H1 (cell line): ENCODE measurements around the gene FERMT2. TPM values are rescaled to one million over a fixed set of nuclear protein-coding genes. Genes with fewer than 3 reads are reported as not detected.

Source experiments
- ATF2 ChIP-seq: IDR thresholded peaks from 2 replicates; pipeline ENCODE4 v1.6.1; 2012; ENCODE audit warnings: low read length, inconsistent platforms
- BRCA1 ChIP-seq: IDR thresholded peaks from 2 replicates; pipeline ENCODE4 v1.6.1; 2012; ENCODE audit warnings: low read depth, low read length, improper control_type of control experiment
- CTBP2 ChIP-seq: IDR thresholded peaks from 2 replicates; pipeline ENCODE4 v1.7.0; 2011; ENCODE audit warnings: borderline replicate concordance, mild to moderate bottlenecking, moderate library complexity, mixed read lengths, low read length; ENCODE audit not compliant: insufficient read depth, insufficient read length
- EGR1 ChIP-seq: IDR thresholded peaks from 2 replicates; pipeline ENCODE4 v1.6.1; 2011; ENCODE audit warnings: low read depth, low read length, borderline replicate concordance
- EZH2 ChIP-seq: fragments of 200-600 bp; sonication (generic); IDR thresholded peaks from 2 replicates; pipeline ENCODE4 v1.7.1; 2012; ENCODE audit warnings: low read depth, mild to moderate bottlenecking, moderate library complexity, low read length, inconsistent platforms; ENCODE audit not compliant: severe bottlenecking
- TCF12 ChIP-seq: IDR thresholded peaks from 2 replicates; pipeline ENCODE4 v1.6.1; 2011; ENCODE audit warnings: low read depth, mild to moderate bottlenecking, low read length
- ZNF274 ChIP-seq: IDR thresholded peaks from 2 replicates; pipeline ENCODE4 v1.7.0; 2012; ENCODE audit warnings: low read length, borderline replicate concordance; ENCODE audit errors: extremely low read depth
- polyA plus RNA-seq, 7 experiments: library from polyadenylated mRNA; depleted of rRNA in 3 of 7; stranded (reverse) in 5 of 7; unstranded in 2 of 7; fragments of >200 nt in 5 of 7; fragments of 200-250 nt in 2 of 7; gene quantifications; 1 replicate in 5 of 7; 2 replicates in 1 of 7; 4 replicates in 1 of 7; pipeline versions ENCODE4 v1.2.1 to v1.2.3, GENCODE V29; 2011 to 2013; ENCODE audit warnings: missing spikeins in 2 of 7, mixed read lengths in 2 of 7
- total RNA-seq: library from RNA; stranded (reverse); fragmentation: NEBNext Ultra II Directional; extraction: Animal tissue kit (Norgen Biotek cat#: 25700); gene quantifications from 2 replicates; pipeline ENCODE4 v1.2.1, GENCODE V29; 2021
- TF ChIP-seq, protein P1 (sequence below): fragments of 300-600 bp; sonication (generic); IDR thresholded peaks from 2 replicates; pipeline ENCODE4 v1.7.1; 2012; ENCODE audit warnings: low read length, moderate library complexity, mild to moderate bottlenecking, inconsistent platforms; ENCODE audit not compliant: insufficient replicate concordance
- TF ChIP-seq, protein P2 (sequence below): IDR thresholded peaks from 2 replicates; pipeline ENCODE4 v1.6.1; 2012; ENCODE audit warnings: inconsistent platforms

The FERMT2 gene
- total and polyA plus RNA-seq, 2 of the 8 experiments (the other 6 are each of a cell fraction or from before 2014, with no cell fraction given) = 53.3 to 142 TPM

- TF ChIP-seq, protein P1, sequence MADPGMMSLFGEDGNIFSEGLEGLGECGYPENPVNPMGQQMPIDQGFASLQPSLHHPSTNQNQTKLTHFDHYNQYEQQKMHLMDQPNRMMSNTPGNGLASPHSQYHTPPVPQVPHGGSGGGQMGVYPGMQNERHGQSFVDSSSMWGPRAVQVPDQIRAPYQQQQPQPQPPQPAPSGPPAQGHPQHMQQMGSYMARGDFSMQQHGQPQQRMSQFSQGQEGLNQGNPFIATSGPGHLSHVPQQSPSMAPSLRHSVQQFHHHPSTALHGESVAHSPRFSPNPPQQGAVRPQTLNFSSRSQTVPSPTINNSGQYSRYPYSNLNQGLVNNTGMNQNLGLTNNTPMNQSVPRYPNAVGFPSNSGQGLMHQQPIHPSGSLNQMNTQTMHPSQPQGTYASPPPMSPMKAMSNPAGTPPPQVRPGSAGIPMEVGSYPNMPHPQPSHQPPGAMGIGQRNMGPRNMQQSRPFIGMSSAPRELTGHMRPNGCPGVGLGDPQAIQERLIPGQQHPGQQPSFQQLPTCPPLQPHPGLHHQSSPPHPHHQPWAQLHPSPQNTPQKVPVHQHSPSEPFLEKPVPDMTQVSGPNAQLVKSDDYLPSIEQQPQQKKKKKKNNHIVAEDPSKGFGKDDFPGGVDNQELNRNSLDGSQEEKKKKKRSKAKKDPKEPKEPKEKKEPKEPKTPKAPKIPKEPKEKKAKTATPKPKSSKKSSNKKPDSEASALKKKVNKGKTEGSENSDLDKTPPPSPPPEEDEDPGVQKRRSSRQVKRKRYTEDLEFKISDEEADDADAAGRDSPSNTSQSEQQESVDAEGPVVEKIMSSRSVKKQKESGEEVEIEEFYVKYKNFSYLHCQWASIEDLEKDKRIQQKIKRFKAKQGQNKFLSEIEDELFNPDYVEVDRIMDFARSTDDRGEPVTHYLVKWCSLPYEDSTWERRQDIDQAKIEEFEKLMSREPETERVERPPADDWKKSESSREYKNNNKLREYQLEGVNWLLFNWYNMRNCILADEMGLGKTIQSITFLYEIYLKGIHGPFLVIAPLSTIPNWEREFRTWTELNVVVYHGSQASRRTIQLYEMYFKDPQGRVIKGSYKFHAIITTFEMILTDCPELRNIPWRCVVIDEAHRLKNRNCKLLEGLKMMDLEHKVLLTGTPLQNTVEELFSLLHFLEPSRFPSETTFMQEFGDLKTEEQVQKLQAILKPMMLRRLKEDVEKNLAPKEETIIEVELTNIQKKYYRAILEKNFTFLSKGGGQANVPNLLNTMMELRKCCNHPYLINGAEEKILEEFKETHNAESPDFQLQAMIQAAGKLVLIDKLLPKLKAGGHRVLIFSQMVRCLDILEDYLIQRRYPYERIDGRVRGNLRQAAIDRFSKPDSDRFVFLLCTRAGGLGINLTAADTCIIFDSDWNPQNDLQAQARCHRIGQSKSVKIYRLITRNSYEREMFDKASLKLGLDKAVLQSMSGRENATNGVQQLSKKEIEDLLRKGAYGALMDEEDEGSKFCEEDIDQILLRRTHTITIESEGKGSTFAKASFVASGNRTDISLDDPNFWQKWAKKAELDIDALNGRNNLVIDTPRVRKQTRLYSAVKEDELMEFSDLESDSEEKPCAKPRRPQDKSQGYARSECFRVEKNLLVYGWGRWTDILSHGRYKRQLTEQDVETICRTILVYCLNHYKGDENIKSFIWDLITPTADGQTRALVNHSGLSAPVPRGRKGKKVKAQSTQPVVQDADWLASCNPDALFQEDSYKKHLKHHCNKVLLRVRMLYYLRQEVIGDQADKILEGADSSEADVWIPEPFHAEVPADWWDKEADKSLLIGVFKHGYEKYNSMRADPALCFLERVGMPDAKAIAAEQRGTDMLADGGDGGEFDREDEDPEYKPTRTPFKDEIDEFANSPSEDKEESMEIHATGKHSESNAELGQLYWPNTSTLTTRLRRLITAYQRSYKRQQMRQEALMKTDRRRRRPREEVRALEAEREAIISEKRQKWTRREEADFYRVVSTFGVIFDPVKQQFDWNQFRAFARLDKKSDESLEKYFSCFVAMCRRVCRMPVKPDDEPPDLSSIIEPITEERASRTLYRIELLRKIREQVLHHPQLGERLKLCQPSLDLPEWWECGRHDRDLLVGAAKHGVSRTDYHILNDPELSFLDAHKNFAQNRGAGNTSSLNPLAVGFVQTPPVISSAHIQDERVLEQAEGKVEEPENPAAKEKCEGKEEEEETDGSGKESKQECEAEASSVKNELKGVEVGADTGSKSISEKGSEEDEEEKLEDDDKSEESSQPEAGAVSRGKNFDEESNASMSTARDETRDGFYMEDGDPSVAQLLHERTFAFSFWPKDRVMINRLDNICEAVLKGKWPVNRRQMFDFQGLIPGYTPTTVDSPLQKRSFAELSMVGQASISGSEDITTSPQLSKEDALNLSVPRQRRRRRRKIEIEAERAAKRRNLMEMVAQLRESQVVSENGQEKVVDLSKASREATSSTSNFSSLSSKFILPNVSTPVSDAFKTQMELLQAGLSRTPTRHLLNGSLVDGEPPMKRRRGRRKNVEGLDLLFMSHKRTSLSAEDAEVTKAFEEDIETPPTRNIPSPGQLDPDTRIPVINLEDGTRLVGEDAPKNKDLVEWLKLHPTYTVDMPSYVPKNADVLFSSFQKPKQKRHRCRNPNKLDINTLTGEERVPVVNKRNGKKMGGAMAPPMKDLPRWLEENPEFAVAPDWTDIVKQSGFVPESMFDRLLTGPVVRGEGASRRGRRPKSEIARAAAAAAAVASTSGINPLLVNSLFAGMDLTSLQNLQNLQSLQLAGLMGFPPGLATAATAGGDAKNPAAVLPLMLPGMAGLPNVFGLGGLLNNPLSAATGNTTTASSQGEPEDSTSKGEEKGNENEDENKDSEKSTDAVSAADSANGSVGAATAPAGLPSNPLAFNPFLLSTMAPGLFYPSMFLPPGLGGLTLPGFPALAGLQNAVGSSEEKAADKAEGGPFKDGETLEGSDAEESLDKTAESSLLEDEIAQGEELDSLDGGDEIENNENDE = no peak
- TF ChIP-seq TCF12 (no peak), EZH2 (no peak), BRCA1 (no peak), ZNF274 (no peak), ATF2 (no peak), CTBP2 (peak; percentile 59), EGR1 (no peak)
- TF ChIP-seq, protein P2, sequence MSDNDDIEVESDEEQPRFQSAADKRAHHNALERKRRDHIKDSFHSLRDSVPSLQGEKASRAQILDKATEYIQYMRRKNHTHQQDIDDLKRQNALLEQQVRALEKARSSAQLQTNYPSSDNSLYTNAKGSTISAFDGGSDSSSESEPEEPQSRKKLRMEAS = peak; percentile 63
Observed at GRCh38 chr14:52950410-52950897, 396 bp downstream of the FERMT2 start (continued).
